SU-DHL-6 (cell line): Measurements from ENCODE around the gene ZNF512B.
"Not testable (repeated sequence)": the region's sequence is repeated elsewhere in the genome, so short reads cannot be mapped to it uniquely, and the experiment has no call there.

ENCODE experiments used
- CTCF ChIP-seq: fragments of 200-600 bp; sonication (generic); IDR thresholded peaks from one replicate; pipeline ENCODE4 v1.5.1; 2017; ENCODE audit warnings: antibody characterized with exemption, mild to moderate bottlenecking, low read length, moderate library complexity; ENCODE audit not compliant: insufficient read depth, poor library complexity, severe bottlenecking
- EZH2phosphoT487 ChIP-seq: fragments of 200-600 bp; sonication (generic), shearing (Covaris generic); conservative IDR thresholded peaks from 2 replicates; pipeline ENCODE4 v1.6.1; 2018; ENCODE audit warnings: mild to moderate bottlenecking, antibody characterized with exemption, low read length, moderate library complexity, mixed read lengths

GRCh38 chr20:64012385-64013154, 42.8 kb upstream of the ZNF512B start:
- not testable (repeated sequence) for TF ChIP-seq CTCF, EZH2phosphoT487
